DND-41 (cell line): Measurements from ENCODE around the gene TRAF2.

ENCODE experiments used
- CTCF ChIP-seq: IDR thresholded peaks from 2 replicates; pipeline ENCODE4 v1.5.1; 2012; ENCODE audit warnings: borderline replicate concordance, low read length, moderate library complexity, mild to moderate bottlenecking; ENCODE audit not compliant: poor library complexity, severe bottlenecking; ENCODE audit errors: extremely low read depth
- EZH2 ChIP-seq: IDR thresholded peaks from 3 replicates; pipeline ENCODE4 v1.6.1; 2012; ENCODE audit warnings: borderline replicate concordance, low read depth, mild to moderate bottlenecking, moderate library complexity, low read length, inconsistent platforms; ENCODE audit not compliant: severe bottlenecking

GRCh38 chr9:136901516-136902258 is 15.4 kb downstream of the TRAF2 start:
- TF ChIP-seq CTCF (no peak), EZH2 (no peak)
